C4-2B (cell line): ENCODE measurements around the gene POLR2F.

ENCODE experiments used
- CTCF ChIP-seq: fragments of 450-650 bp; conservative IDR thresholded peaks from 2 replicates; pipeline ENCODE4 v1.5.1; 2017; ENCODE audit warnings: mild to moderate bottlenecking
- ZFX ChIP-seq: fragments of 450-650 bp; IDR thresholded peaks from 2 replicates; pipeline ENCODE4 v1.6.1; 2017

GRCh38 chr22:37975153-37975552, 21.7 kb downstream of the POLR2F start:
- TF ChIP-seq CTCF: no peak
- no peak for TF ChIP-seq ZFX
